Muscle of arm (tissue), 12 donors: ENCODE results near the gene PHTF1. TPM values are rescaled to one million over a fixed set of nuclear protein-coding genes. Genes with fewer than 3 reads are reported as not detected.
A peak's percentile ranks its signal among the peaks of the same experiment; 100 is the strongest.
"Not testable (repeated sequence)": the region's sequence is repeated elsewhere in the genome, so short reads cannot be mapped to it uniquely, and the experiment has no call there.

Experiments used
- DNase-seq: peaks from one replicate; pipeline ENCODE4 v3.0.0-alpha.2; 2013
- polyA plus RNA-seq, 12 donors: library from polyadenylated mRNA; unstranded; fragments of 120-200 nt; gene quantifications; one replicate each; pipeline ENCODE4 v1.2.1, GENCODE V29; 2013; ENCODE audit not compliant: insufficient read length in 12 of 12

Gene PHTF1
- polyA plus RNA-seq, 12 donors: 3.0 to 16.4 (median 13.0) TPM; not detected in 1

- DNase-seq: no peak
Observed at GRCh38 chr1:113780374-113781146, 21.3 kb upstream of the PHTF1 start.

GRCh38 chr1:113779542-113779941, 20.3 kb upstream of the PHTF1 start:
- no peak for DNase-seq

GRCh38 chr1:113777561-113777960, 18.3 kb upstream of the PHTF1 start:
- no peak for DNase-seq

- DNase-seq: no peak
Observed at GRCh38 chr1:113770031-113770430, 10.7 kb upstream of the PHTF1 start.

GRCh38 chr1:113769601-113769970, 10.3 kb upstream of the PHTF1 start:
- DNase-seq: no peak

- DNase-seq: no peak
Observed at GRCh38 chr1:113768916-113769600, 9.8 kb upstream of the PHTF1 start.

GRCh38 chr1:113765306-113766230, 6.3 kb upstream of the PHTF1 start:
- no peak for DNase-seq

- no peak for DNase-seq
Observed at GRCh38 chr1:113763661-113764060, 4.4 kb upstream of the PHTF1 start.

GRCh38 chr1:113761937-113762336, 2.7 kb upstream of the PHTF1 start:
- no peak for DNase-seq

- DNase-seq: no peak
Observed at GRCh38 chr1:113760102-113761080, 1.1 kb upstream of the PHTF1 start.

GRCh38 chr1:113758631-113759332, 504 bp downstream of the PHTF1 start:
- DNase-seq: peak; percentile 35

- DNase-seq: no peak
Observed at GRCh38 chr1:113756461-113756860, 2.8 kb downstream of the PHTF1 start.

- DNase-seq: not testable (repeated sequence)
Observed at GRCh38 chr1:113753333-113753732, 6.0 kb downstream of the PHTF1 start.

GRCh38 chr1:113751516-113751915, 7.8 kb downstream of the PHTF1 start:
- no peak for DNase-seq

GRCh38 chr1:113751114-113751513, 8.2 kb downstream of the PHTF1 start:
- DNase-seq: no peak

GRCh38 chr1:113749402-113749801, 9.9 kb downstream of the PHTF1 start:
- DNase-seq: no peak

- DNase-seq: no peak
Observed at GRCh38 chr1:113747376-113747775, 11.9 kb downstream of the PHTF1 start.

- no peak for DNase-seq
Observed at GRCh38 chr1:113745425-113745824, 13.9 kb downstream of the PHTF1 start.

GRCh38 chr1:113744114-113744513, 15.2 kb downstream of the PHTF1 start:
- DNase-seq: no peak

GRCh38 chr1:113742515-113742914, 16.8 kb downstream of the PHTF1 start:
- no peak for DNase-seq
